UCSD-AML1 (cell line): ENCODE measurements around the gene PLD4.
"Not testable (repeated sequence)": the region's sequence is repeated elsewhere in the genome, so short reads cannot be mapped to it uniquely, and the experiment has no call there.

Experiments used
- DNase-seq: peaks from one replicate; lab custom pipeline; 2025; ENCODE audit not compliant: unreplicated experiment; lab: John Stamatoyannopoulos, UW

The PLD4 gene

DNA sequence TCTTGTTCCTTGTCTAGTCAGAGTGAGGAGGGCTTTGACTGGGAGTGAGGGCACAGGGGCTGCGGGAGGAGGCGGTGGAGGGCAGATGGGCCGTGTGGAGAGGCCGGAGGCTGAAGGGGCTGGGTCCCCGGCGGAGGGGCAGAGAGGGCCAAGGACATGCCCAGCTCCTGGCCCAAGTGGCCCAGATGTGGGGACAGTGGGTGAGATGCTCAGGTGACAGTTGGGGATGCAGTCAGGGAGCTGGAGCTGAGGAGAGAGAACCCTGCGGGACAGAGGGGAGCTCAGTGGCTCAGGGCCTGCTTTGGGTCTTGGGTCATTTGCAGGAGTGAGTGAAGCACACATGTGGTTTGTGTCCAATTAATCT lies 26.5 kb upstream of the PLD4 start:
- no peak for DNase-seq

DNA sequence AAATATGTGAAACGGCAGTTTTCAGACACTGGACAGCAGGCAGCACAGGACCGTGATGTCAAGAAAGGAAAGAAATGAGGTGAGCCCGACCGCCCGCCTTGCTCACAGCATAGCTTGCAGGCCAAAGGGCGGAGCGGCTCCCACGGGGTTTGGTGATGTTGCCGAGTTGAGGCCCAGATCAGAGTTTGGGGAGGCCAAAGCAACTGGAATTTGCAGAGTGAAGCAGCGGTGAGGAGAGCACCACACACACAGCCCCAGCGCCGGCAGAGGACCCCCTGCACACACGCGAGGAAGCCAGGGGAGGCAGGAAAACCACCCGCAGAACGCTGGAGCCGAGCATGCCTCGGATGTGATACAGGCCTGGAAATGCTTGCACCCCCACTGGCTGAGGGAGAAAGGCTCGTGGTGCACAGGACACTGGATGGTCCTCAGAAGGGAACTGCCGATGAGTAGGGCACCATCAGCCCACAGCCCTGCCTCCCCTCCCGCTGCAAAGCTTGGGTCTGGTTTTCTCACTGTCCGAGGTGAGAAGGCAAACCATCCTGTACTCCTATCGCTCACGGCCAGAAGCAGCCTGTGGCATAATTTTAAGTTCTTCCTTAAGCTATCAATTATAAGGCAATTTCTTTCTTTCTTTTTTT lies 25.7 kb upstream of the PLD4 start:
- DNase-seq: no peak

DNA sequence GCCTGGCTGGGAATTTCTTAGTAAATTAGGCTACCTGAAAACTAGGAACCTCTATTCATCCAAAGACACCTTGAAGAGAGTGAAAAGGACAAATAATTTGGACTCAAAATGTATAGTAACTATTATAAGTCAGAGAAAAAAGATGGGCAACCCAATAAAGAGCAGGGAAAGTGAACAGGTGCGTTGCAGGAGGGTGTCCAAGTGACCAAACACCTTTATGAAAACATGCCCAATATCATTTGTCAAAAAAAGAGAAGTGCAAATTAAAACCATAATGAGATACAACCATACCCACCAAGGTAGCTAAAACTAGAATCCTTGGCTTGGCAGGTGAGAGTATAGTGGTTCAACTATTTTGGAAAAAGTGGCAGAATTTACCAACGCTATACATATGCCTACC lies 24.9 kb upstream of the PLD4 start:
- DNase-seq: no peak

DNA sequence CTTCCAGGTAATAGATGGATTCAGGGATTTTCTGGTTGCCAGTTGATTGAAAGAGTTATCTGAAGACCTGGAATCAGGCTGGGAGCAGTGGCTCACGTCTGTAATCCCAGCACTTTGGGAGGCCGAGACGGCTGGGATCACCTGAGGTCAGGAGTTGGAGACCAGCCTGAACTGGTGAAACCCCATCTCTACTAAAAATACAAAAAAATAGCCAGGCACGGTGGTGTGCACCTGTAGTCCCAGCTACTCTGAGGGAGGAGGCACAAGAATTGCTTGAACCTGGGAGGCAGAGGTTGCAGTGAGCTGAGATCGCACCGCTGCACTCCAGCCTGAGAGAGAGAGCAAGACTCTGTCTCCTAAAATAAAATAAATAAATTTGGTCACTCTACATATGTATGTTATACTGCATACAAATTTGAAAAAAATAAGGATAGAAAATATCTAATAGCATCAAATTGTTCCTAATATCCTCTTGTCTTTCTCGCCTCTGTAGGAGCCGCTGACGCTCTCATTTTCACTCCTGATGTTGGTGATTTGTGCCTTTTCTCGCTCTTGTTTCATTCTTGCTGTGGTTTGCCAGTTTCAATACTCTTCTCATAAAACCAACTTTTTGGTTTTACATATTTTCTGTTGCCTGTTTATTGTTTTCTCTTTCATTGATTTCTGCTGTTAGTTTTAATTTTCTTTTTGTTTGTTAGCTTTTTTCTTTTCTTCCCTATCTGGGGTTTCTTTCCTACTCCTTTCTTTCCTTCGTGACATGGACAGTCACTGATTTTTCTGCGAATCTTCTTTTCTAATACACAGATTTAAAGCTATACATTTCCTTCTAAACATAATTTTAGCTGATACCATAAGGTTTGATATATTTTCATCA lies 23.8 kb upstream of the PLD4 start:
- no peak for DNase-seq

DNA sequence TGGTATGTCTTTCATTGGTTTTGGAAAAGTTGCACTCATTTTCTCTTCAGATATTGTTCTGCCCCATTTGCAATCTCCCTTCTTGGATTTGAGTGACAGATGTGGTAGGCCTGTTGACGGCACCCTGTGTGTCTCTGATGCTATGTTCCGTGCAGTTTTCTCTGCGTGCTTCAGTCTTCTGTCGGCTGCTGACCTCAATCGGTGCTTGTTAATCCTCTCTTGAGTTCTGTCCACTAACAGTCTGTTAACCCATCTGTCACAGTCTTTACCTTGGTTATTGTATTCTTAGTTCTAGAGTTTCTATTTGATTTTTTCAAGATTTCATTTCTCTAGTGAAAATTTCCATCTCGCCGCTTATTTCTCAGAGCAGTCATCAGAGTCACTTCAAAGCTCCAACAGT lies 20.7 kb upstream of the PLD4 start:
- DNase-seq: no peak

DNA sequence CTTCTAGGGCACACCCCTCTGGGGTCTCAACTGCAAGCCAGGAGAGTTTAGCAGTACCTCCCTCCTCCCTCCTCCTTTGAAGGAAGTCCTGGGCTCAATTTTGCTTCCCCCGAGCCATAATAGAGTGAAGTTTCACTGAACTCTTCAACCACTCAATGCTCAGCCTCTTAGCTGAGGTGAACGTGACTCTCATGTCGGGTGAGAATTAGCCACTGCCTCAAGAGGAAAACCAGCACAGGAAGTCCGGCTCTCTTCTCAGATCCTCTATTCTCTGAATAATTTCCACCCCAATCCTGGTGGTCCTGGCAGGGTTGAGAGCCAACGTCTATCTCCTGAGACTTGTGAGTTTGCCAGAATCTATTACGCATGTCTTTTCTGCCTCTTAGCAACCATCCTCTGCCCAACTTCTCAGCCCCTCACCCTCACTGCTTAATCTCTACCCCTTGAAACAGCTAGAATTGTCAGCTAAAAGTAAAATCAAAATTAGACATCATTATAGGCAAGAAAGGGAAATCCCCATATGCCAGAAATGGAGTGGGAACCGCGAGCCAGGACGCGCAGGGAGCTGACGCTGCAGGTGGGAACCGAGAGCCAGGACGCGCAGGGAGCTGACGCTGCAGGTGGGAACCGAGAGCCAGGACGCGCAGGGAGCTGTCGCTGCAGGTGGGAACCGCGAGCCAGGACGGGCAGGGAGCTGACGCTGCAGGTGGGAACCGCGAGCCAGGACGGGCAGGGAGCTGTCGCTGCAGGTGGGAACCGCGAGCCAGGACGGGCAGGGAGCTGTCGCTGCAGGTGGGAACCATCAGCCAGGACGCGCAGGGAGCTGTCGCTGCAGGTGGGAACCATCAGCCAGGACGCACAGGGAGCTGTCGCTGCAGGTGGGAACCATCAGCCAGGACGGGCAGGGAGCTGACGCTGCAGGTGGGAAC lies 19.8 kb upstream of the PLD4 start:
- not testable (repeated sequence) for DNase-seq

DNA sequence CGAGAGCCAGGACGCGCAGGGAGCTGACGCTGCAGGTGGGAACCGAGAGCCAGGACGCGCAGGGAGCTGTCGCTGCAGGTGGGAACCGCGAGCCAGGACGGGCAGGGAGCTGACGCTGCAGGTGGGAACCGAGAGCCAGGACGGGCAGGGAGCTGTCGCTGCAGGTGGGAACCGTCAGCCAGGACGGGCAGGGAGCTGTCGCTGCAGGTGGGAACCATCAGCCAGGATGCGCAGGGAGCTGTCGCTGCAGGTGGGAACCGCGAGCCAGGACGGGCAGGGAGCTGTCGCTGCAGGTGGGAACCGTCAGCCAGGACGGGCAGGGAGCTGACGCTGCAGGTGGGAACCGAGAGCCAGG lies 19.1 kb upstream of the PLD4 start:
- not testable (repeated sequence) for DNase-seq

DNA sequence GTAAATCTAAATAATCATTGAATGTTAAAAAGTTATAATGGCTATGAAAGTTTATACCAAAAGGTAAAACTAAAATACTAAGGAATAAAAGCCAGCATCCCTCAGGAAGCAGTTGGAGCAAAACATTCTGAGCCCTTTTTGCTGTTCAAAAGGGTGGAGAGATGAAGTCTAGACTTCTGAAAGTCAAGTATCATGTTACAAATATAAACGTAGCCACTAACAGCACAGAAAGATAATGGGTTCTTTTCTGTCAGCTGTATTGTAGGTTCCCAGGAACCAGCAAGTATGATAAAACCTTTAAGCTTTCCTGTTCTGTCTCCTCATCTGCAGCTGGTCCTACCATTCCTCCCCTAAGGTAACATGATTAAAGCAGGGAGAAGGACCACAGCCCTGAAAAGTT lies 16.4 kb upstream of the PLD4 start:
- DNase-seq: no peak

DNA sequence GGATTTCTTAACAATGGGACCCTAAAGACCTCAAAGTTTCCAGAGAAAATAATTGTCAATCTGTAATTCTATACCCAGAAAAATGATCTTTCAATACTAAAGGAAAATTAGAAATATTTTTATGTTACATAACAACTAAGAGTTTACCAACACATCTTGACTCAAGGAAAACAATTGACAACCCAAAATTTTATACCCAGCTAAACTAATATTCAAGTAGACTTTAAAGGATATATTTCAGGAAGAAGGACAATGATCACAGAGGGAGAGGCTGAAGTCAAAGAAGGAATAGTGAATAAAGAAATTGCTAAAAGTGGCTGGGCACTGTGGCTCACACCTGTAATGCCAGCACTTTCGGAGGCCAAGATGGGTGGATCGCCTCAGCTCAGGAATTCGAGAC lies 12.6 kb upstream of the PLD4 start:
- no peak for DNase-seq

DNA sequence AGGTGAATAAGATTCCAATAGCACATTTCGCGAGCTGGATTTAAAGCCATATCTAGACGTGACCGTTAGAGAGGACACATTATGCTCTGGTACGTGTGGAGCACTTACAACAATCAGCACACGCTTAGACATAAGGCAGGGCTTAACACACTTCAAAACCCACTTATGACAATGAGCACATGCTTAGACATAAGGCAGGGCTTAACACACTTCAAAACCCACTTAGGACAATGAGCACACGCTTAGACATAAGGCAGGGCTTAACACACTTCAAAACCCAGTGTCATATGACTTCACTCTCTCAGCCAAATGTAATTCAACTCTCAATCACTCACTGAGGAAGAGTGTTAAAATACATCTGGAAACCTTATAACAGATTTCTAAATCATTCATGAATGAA lies 11.2 kb upstream of the PLD4 start:
- no peak for DNase-seq

DNA sequence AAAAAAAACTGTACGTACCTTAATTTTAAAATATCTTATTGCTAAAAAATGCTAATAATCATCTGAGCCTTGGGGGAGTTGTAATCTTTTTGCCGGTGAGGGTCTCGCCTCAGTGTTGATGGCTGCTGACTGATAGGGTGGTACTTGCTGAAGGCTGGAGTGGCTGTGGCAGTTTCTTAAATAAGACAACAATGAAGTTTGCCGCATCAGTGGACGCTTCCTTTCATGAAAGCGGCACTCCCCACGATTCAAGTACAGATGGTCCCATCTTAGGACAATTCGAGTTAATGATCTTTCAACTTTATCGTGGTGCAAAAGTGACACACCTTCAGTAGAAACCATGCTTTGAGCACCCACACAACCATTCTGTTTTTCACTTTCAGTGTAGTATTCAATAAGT lies 7.6 kb upstream of the PLD4 start:
- no peak for DNase-seq

DNA sequence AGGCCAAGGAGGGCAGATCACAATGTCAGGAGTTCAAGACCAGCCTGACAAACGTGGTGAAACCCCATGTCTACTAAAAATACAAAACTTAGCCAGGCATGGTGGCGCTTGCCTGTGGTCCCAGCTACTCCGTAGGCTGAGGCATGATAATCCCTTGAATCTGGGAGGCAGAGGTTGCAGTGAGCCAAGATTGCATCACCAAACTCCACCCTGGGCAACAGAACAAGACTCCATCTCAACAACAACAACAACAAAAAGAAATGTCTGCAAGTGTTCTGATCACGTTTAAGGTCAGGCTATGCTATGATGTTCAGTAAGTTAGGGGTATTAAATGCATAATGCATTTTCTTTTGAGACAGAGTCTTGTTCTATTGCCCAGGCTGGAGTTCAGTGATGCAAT lies 6.7 kb upstream of the PLD4 start:
- no peak for DNase-seq

DNA sequence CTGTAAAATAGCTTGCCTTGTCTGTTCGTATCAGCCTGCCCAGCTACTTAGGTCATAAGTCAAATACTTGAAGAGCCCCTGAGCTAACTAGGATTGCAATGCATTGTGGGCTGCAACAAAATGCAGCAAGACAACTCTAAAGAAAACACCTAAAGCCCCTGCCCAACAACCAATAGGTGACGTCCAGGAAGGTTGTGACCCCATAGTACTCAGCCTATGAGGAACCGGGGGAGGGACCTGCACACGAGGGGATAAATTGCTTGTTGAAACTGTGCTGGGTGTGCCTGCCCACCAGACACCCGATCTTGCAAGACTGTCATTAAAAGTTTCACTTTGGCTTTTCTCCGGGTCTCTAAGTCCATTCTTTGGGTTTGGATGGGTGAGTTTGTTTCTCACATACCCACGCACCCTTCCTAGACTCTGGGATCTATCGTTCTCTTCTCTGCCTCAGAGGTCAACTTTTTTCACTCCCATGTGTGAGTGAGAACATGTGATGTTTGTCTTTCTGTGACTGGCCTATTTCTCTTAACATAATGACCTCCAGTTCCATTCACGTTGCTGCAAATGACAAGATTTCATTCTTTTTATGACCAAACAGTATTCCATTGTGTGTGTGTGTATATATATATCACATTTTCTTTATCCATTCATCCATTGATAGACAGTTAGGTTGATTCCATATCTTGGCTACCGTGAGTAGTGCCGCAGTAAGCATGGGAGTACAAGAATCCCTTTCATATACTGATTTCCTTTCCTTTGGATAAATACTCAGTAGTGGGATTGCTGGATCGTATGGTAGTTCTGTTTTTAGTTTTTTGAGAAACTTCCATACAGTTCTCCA lies 5.3 kb upstream of the PLD4 start:
- DNase-seq: not testable (repeated sequence)

DNA sequence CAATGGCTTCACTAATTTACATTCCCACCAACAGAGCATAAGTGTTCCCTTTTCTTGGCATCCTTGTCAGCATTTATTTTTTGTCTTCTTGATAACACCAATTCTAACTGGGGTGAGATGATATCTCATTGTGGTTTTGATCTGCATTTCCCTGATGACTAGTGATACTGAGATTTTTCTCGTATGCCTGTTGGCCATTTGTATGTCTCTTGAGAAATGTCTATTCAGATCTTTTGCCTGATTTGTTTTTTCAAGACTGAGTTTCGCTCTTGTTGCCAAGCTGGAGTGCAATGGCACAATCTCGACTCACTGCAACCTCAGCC lies 4.7 kb upstream of the PLD4 start:
- DNase-seq: no peak

DNA sequence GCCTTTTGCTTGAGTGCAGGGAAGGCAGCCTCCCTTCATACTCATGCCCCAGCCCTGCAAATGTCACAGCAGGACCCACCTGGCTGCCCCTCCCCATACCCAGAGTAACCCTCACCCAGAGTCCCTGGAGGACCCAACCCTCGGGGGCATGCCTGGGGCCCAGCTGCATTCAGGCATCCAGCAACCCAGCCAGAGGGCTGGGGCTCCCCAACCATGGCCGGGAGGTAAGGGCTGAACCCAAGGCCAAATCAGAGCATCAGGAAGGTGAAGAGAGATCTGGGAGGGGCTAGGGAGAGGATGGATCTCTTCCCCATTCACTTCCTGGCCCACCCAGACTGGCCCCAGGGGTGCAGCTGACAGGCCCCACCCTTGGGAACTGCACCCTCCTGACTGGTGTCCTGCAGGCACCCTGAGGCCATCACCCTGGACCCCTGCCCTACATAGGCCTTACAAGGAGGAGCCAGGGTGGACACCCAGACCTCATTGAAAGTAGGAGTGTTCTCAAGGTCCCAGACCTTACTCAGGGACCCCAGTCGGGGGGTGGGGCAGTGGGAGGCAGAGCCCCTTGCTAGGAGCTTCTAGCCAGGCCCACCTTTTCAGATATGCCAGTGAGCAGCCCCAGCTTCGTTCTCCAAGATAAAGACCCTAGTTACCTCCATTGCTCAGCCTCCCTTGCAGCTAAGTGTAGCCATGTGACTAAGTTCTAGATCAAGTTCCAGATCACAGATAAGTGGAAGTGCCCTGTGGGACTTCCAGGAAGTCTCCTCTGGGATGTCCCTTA lies 849 bp upstream of the PLD4 start:
- DNase-seq: no peak

DNA sequence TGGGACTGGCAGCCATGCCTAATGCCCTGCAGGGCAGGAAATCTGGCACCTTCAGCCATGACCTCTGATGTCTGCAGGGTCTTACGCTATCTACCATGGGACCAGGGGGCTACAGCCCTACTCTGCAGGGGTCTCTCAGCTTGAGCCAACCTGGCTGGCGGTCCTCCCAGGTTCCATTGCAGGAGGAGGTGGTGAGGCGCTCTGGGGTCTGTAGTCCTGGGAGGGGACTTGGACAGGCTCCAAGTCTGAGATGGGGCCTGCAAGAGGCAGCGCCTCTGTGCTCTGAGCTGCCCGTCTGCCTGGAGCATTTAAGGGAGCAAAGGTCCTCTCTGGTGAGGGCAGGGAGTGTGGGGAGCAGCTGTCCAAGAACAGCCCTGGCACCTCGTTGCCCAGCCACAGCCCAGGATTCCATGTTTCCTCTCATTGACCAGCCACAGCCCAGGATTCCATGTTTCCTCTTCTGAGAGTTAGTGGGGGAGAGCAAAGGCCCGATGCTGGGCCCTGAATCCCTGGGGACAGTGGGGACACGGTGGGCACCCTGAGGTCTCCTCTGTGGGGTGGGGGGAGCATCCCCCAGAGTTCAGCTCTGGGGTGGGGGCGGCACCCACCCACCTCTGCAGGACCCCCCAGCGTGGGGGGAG lies 655 bp downstream of the PLD4 start:
- DNase-seq: no peak

DNA sequence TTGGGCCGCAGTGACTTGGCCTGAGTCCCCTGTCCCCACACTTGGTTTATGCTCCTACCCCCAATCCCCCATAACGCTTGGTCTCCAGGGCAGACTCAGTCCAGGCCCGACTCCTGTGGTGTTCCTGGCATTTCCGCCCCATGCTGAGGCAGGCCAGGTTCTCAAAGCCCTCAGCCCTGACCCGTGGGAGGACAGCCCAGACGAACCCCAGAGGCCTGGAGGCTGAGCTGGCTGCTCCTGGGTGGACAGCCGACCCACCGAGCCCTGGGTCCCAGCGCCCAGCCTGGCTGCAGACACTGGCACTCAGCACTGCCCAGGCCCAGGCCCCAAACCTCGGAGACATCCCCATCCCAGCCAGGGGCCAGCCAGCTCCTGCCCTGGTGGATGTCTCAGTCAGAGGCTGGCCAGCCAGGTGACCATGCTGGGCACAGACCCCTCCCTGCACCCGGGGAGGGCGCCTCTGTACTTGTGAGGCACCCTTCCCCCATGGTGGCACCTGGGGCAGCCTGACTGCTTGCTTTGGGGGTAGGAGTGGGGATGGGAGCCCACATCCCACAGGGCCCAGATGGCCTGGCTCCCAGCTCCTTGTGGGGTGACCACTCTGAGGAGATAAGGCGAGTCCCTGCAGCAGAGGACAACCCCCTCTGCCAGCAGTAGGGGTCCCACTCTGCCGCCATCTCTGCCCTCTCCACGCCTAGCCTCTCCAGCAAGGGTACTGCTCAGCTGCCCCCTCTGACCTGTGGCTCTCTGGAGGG lies 1.4 kb downstream of the PLD4 start:
- DNase-seq: no peak

DNA sequence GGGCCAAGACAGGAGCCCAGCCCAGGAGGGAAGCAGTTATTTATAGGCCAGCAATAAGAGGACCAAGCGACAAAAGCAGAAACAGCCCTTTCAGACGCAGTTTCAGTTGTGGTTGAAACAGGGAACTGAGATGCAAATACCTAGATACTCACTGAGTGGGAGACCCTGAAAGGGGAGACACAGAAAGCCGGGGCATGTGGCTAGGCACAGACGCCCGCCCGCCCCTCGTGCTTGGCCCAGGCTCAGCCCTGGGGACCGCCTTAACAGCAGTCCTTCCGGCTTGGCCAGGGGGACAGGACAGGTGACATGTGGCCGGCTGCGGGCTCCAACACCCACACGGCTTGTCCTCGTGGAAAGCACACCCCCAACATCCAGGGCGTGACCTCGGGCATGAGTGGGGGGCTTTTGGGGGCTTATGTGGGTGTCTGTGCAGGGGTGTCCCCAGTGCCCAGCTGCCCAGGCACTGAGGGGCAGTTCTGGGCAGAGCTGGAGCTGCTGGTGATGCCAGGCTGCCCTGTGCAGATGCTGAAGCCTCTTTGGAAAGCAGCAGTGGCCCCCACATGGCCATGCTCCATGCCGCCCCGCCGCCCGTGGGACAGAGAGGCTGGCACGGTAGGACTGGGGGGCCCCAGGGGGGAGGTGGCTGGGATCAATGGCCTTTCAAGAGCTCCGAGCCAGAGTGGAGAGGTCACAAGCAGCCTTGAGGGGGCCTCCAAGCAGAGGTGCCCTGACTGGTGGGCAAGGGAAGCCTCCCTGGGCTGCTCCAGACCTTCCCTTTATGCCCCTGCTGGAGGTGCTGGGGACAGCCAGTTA lies 2.1 kb downstream of the PLD4 start:
- no peak for DNase-seq
